ENCODE data around the gene PACS2.
A peak's percentile ranks its signal among the peaks of the same experiment; 100 is the strongest.

Gene PACS2

GRCh38 chr14:105376521-105377440 lies 62.2 kb downstream of the PACS2 start:
- DNase-seq: no peak

- no peak for DNase-seq
These were observed 63.1 kb downstream of the PACS2 start for GRCh38 chr14:105377555-105378182.

GRCh38 chr14:105378199-105378598 lies 63.7 kb downstream of the PACS2 start:
- peak; percentile 76 for DNase-seq

GRCh38 chr14:105378873-105379685 lies 64.5 kb downstream of the PACS2 start:
- DNase-seq: no peak

GRCh38 chr14:105379946-105380345 lies 65.4 kb downstream of the PACS2 start:
- no peak for DNase-seq

GRCh38 chr14:105380756-105381155 lies 66.2 kb downstream of the PACS2 start:
- DNase-seq: no peak

- DNase-seq: no peak
These were observed 67.1 kb downstream of the PACS2 start for GRCh38 chr14:105381446-105382342.

- no peak for DNase-seq
These were observed 68.0 kb downstream of the PACS2 start for GRCh38 chr14:105382343-105383082.

- DNase-seq: no peak
These were observed 68.7 kb downstream of the PACS2 start for GRCh38 chr14:105383083-105383730.

GRCh38 chr14:105384041-105384557 lies 69.6 kb downstream of the PACS2 start:
- no peak for DNase-seq

- no peak for DNase-seq
These were observed 70.2 kb downstream of the PACS2 start for GRCh38 chr14:105384605-105385321.

GRCh38 chr14:105385322-105385637 lies 70.7 kb downstream of the PACS2 start:
- no peak for DNase-seq

- no peak for DNase-seq
These were observed 71.3 kb downstream of the PACS2 start for GRCh38 chr14:105385698-105386365.

- no peak for DNase-seq
These were observed 72.3 kb downstream of the PACS2 start for GRCh38 chr14:105386581-105387529.

- DNase-seq: no peak
These were observed 73.0 kb downstream of the PACS2 start for GRCh38 chr14:105387530-105387922.

GRCh38 chr14:105388110-105388951 lies 73.8 kb downstream of the PACS2 start:
- no peak for DNase-seq

GRCh38 chr14:105388976-105389375 lies 74.4 kb downstream of the PACS2 start:
- no peak for DNase-seq
